Measurements from ENCODE around the gene ATP5PB.

Gene ATP5PB

DNA sequence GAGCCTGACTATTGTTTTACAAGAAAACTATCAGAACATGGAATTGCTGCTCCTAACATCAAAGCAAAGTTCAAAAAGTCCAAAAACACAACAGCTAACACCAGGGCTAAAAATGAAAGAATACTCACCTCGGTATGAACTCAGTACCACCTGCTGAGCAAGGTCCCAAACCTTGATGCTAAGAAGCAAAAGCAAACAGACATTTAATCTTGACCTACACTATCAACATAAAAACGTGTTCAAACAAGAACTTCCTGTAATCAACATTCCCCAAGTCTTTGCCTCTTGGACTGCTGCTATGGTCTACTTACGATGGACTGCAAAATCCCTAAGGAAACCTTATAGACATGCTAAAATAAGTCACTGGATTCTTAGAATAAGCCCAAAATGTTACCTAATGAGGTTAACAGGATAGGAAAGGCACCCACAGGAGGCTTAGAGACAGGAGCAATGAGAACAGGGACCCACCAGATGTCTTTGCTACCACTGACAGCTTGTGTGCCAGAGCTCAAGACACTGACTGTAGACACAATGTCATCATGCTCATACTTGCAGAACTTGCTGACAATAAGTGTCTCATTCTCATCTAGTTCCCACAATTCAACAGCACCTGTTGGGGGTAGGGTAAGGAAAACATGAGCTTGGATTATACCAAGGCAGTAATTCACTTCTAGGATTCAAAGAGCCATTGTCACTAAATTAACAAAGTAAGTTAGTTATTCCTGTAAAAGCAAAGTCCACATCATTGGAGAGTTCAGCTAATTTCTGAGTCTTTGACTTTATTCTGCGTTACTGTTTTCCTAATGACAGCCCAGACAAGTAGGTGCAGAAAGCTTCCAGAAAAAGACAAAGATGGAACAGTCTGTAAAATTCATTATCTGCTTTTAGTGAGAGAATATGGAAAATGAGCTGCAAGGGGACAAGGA lies 2.0 kb upstream of the ATP5PB start:
- DNase-seq (ENCODE audit: low spot score), result no peak

GRCh38 chr1:111448482-111448917 lies 764 bp upstream of the ATP5PB start:
- peak; percentile 17 for DNase-seq (ENCODE audit: low spot score)

- DNase-seq (ENCODE audit: low spot score), result no peak
Measured at GRCh38 chr1:111449703-111450017, 396 bp downstream of the ATP5PB start.

DNA sequence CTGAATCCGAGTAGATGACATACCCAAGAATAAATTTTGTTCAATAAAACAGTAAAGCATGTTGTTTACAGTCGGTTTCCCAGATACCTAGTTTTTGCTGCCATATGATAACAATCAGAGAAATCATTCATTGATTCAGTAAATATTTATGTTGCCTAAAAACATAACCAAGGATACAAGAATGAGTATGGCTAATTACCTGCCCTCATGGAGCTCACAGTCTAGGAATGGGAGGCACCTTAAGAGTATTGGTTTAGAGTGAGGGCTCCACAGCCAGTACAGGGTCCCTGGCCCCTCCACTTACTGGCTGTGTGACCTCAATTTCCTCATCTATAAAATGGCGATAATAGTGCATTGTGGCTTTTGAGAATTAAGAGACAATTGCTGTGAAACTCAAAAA lies 921 bp downstream of the ATP5PB start:
- no peak for DNase-seq (ENCODE audit: low spot score)

- no peak for DNase-seq (ENCODE audit: low spot score)
Measured at GRCh38 chr1:111452581-111452980, 3.3 kb downstream of the ATP5PB start.

- DNase-seq (ENCODE audit: low spot score), result no peak
Measured at GRCh38 chr1:111453706-111454105, 4.4 kb downstream of the ATP5PB start.

GRCh38 chr1:111454859-111455641 lies 5.8 kb downstream of the ATP5PB start:
- no peak for DNase-seq (ENCODE audit: low spot score)

DNA sequence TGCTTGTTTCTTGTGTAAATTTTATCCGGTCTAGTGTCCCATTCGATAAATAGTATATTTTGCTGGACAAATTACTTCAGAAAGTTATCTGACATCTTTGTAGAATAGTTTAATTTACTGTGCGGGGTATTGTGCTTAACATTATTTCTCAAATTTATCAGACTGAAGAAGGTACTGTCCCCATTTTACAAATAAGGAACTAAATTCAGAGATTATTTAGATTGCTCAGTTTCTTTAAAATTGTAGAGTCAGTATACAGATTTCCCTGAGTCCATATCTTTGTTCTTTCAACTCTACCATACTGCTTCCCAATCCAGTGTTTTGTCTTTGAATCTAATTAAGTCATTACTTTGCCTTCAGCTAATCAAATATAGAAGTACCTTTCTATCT lies 6.4 kb downstream of the ATP5PB start:
- DNase-seq (ENCODE audit: low spot score), result no peak

- no peak for DNase-seq (ENCODE audit: low spot score)
Measured at GRCh38 chr1:111461765-111462164, 12.5 kb downstream of the ATP5PB start.

- DNase-seq (ENCODE audit: low spot score), result no peak
Measured at GRCh38 chr1:111462370-111463028, 13.2 kb downstream of the ATP5PB start.

- DNase-seq (ENCODE audit: low spot score), result no peak
Measured at GRCh38 chr1:111463029-111463683, 13.9 kb downstream of the ATP5PB start.

DNA sequence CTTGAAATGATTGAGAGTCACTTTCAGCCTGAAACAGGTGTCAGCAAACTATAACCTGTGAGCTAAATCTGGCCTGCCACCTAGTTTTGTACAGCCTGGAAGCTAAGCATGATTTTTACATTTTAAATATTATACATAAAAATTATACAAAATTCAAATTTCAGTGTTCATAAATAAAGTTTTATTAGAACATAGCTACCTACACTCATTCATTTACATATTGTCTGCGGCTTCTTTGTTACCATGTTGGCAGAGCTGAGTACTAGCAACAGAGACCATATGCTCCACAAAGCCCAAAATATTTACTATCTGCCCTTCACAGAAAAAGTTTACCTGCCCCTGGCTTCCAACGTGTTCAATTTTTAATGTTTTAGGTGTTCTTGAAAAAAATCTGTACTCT lies 16.5 kb downstream of the ATP5PB start:
- no peak for DNase-seq (ENCODE audit: low spot score)

- DNase-seq (ENCODE audit: low spot score), result no peak
Measured at GRCh38 chr1:111466480-111466879, 17.2 kb downstream of the ATP5PB start.

GRCh38 chr1:111467865-111468716 lies 18.8 kb downstream of the ATP5PB start:
- no peak for DNase-seq (ENCODE audit: low spot score)

GRCh38 chr1:111468717-111469100 lies 19.4 kb downstream of the ATP5PB start:
- DNase-seq (ENCODE audit: low spot score), result no peak

DNA sequence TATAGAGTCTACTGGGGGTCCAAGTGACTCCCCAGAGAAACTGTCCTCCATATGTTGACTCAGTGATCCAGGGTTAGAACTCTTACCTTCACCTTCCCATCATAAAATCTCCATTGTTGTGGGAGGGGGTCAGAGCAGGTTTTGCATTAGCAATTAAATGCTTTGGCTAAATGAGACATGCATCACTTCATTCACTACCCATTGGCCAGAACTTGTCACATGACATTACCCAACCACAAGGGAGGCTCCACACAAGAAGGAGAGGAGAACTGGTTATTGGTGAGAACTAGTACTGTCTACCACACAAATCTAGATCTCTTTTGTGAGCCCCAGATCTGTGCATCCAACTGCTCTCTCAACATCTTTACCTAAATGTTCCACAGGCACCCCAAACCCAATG lies 20.3 kb downstream of the ATP5PB start:
- no peak for DNase-seq (ENCODE audit: low spot score)

- DNase-seq (ENCODE audit: low spot score), result no peak
Measured at GRCh38 chr1:111470596-111470995, 21.3 kb downstream of the ATP5PB start.

- peak; percentile 81 for DNase-seq (ENCODE audit: low spot score)
Measured at GRCh38 chr1:111471012-111471411, 21.7 kb downstream of the ATP5PB start.

GRCh38 chr1:111471538-111471937 lies 22.3 kb downstream of the ATP5PB start:
- no peak for DNase-seq (ENCODE audit: low spot score)

- DNase-seq (ENCODE audit: low spot score), result no peak
Measured at GRCh38 chr1:111474106-111474505, 24.8 kb downstream of the ATP5PB start.

- DNase-seq (ENCODE audit: low spot score), result no peak
Measured at GRCh38 chr1:111474521-111474920, 25.3 kb downstream of the ATP5PB start.
